Stimulated activated CD4-positive, alpha-beta T cell treated with anti-CD3 and anti-CD28 coated beads, Interleukin-1b, Interleukin-23, amount 100 ng/mL, for 1 hour (primary cell): ENCODE data around the gene KCNT1.
"Not testable (repeated sequence)": the region's sequence is repeated elsewhere in the genome, so short reads cannot be mapped to it uniquely, and the experiment has no call there.

ENCODE experiments used
- DNase-seq, 2 donors: peaks; one replicate each; pipeline ENCODE4 v3.0.0-alpha.2; 2020; ENCODE audit warnings: low read depth in 2 of 2

Gene KCNT1

DNA sequence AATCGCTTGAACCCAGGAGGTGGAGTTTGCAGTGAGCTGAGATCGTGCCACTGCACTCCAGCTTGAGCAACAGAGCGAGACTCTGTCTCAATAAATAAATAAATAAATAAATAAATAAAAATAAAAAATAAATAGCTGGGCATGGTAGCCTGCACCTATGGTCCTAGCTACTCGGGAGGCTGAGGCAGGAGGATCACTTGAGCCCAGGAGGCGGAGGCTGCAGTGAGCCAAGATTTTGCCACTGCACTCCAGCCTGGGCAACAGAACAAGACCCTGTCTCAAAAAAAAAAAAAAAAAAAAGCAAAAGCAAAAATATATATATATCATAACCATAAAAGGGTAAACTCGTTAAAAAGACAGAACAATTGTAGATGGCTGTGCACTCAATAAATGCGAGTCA lies 29.2 kb upstream of the KCNT1 start:
- DNase-seq: not testable (repeated sequence)

DNA sequence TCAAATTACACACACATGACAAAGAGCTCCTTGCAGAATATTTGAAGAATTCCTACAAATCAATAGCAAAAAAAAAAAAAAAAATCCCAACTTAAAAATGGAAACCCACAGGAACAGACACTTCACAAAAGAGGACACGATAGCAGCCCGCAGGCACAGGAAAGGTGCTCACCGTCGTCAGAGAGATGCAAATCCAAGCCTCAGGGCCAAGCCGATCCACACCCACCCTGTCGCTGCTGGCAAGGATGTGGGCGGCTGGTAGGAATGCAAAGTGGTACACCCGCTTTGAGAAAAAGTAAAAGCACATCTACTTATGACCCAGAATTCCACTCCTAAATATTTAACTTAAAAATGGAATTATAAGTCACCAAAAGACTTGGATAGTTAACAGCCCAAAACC lies 28.0 kb upstream of the KCNT1 start:
- DNase-seq: no peak

DNA sequence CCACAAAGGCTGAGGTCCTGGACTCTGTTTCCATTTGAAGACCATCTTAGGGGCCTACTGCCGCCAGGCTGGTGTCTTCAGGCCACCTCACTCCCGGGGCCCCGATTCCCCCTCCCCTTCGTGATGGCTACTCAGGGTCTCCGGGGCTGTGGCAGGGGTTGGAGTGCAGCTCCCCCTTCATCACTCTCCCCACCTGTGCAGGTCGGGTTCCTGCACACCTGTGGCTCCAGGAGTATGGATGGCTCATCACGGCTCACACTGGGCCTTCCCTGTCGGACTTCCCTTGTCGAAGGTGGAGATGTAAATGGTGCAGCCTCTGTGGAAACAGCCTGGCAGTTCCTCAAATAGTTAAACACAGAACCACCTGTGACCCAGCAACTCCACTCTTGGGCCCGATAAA lies 27.0 kb upstream of the KCNT1 start:
- no peak for DNase-seq

DNA sequence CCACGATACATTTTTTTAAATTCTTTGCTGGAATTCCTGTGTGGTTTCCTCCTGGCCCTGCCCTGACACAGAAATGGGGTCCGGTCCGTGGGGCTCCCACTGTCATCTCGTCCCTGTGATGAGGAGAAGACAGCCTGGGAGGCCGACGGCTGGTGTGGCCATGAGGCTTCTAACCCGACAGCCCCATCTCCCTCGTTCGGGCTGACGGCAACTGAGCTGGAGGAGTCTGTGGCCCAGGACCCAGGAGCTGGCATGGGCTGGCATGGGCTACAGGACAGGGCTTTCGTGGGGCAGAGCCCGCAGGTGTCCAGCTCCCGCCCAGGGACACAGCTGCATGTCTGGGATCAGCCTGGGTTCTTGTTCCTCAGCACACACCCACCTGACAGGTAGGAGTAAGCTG lies 25.1 kb upstream of the KCNT1 start:
- no peak for DNase-seq

DNA sequence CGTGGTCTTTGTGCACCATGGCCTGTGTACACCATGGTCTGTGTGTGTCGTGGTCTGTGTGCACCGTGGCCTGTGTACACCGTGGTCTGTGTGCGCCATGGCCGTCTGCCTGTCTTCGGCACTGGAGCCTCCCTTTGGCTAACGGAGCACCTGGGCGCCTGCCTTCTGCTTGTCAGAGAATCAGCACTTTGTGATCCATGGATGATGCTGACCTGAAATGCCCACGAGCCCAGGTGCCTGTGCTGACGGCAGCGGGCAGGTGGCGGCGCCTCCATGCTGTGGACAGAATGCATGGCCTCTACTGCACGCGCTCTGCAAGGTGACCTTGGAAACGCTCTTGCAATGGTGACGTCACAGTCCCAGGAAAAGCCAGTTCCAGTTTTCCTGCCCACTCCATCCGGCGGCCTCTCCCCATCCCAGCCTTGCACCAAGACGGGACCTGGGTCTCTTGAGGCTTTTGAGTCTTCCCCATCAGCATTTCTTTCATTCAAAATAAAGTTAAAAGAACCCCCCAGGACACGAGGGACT lies 24.3 kb upstream of the KCNT1 start:
- no peak for DNase-seq

GRCh38 chr9:135678236-135679017 lies 23.6 kb upstream of the KCNT1 start:
- no peak for DNase-seq

DNA sequence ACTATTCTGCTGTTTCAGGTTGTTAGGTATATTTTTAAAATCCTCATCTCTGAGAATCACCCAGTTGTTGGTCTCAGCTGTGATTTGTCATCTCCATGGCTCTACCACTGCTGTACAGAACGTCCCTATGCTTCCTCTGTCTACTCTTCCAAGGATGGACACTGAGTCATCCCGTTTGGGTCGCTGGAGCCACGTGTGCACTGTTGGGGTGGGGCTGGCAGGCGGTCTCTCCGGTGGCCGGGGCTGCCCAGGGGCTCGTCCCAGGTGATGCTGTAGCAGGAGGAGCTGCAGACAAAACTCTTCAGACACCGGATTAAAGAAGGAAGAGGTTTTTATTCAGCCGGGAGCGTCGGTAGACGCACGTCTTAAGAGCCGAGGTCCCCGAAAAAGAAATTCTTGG lies 21.9 kb upstream of the KCNT1 start:
- no peak for DNase-seq

DNA sequence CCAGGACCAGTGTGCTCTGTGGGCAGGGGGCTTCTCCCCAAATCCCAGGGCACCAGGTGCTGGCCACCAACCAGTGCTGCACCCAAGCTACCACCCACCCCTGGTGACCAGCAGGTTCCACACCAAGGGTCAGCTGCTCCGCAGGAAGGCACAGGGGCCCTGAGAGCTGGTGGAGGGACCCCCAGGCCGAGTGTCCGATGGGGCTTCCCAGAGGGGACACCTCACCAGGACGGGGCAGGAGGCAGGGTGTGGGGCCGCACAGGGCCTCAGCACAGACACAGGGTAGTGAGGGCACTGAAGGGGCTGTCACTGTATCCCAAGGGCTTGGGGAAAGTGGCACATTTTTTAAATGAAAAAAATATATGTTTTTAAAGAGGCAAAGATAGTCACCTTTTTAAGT lies 20.8 kb upstream of the KCNT1 start:
- DNase-seq: no peak

GRCh38 chr9:135683401-135684034 lies 18.5 kb upstream of the KCNT1 start:
- no peak for DNase-seq

- no peak for DNase-seq
These were observed 17.3 kb upstream of the KCNT1 start for GRCh38 chr9:135684691-135685090.

DNA sequence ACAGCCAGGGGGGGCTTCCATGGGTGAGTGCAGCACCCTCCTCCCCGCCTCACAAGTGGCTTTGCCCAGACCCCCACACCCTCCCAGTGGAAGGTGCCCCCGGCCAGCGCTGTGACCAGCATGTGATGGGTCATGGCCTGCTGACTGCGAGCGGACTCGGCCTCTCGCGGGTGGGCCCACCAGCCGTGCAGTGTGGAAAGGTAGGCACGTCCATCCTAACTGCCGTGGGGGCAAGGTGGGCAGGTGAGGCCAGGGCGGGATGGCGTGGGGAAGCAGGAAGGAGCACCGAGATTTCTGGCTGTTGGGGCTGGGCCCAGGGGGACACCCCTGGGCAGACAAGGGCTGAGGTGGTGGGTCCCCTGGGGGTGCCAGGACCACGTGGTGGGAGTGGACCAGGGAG lies 14.8 kb upstream of the KCNT1 start:
- no peak for DNase-seq

- no peak for DNase-seq
These were observed 13.0 kb upstream of the KCNT1 start for GRCh38 chr9:135689011-135689410.

DNA sequence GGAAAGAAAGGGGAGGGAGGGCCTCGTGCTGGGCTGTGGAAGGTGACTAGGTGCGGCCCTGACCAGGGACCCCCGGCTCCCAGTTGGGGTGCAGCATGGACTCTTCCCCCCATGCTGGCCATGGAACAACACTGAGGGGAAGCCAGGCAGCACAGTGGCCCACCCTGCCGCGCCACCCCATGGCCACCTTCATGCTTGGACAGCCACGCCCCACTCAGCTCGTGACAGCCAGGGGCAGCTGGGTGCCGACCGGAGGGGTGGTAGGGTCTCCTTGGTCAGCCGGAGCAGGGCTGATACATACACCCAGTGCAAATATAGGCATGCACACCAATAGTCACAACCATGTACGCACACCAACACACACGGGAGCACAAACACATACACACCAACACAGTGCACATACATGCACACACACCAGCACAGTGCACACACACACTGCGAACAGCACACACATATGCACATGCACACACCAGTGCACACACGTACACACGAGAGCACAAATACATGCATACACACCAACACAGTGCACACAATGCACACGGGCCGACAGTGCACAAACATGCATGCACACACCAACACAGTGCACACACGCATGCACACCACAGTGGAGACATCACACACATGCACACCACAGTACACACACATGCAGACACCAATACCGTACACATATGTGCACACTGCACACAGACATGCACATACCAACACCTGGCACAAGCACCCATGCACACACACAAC lies 11.0 kb upstream of the KCNT1 start:
- no peak for DNase-seq

- DNase-seq: no peak
These were observed 9.6 kb upstream of the KCNT1 start for GRCh38 chr9:135692410-135692809.

DNA sequence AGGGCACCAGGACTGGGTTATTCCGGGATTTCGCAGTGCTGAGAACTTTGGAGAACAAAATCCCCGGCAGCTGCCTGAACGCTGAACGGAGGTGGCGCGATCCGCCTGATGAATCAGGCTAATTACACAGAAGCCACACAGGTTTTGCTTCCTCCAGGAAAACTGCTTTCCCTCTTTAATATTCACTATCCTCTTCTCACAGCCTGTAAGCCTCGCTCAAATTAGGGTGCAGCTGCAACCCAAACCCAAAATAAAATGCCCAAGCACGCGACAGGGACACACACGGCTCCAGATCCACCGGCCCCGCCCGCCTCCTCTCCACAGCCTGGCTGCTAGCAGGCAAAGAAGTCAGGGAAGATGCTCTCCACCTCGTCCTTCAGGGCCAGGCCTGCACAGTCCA lies 8.7 kb upstream of the KCNT1 start:
- DNase-seq: no peak

- DNase-seq: no peak
These were observed 8.2 kb upstream of the KCNT1 start for GRCh38 chr9:135693771-135694170.

- DNase-seq: no peak
These were observed 7.6 kb upstream of the KCNT1 start for GRCh38 chr9:135694414-135694813.

- no peak for DNase-seq
These were observed 6.9 kb upstream of the KCNT1 start for GRCh38 chr9:135695036-135695435.

DNA sequence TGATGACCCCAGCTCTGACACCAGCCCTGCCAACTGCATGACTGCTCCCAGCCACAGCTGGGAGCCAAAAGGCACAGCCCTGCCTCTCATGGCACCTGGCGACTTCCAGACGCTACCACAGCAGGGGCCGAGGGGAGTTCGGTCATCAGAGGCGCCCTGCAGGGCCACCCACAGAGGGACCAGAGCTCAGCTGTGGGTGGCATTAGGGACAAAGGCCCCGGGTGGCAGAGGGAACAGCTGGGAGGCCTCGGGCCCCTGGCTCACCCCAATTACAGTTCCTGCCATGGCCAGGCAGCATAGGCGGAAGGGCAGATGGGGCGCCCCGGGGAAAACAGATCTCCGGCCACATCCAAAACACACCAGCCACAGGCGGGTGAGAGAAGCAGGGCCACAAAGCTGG lies 6.3 kb upstream of the KCNT1 start:
- DNase-seq: no peak

DNA sequence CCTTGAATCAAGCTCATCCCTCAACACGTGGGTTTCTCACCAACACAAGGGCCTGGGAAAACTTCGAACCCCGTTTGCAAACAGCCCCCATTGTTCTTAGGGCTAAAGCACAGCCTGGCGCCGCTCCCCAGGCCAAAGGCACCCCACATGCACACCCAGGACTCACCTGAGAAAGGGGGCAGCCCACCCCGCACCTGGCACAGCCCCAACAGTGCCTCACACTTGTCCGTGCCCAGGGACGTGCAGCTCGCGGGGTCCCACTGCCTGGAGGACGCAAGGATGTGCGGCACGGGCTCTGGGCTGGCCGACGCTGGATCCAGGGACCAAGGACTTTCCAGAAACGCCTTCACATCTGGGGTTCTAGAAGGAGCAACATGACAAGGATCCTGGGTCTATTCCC lies 5.5 kb upstream of the KCNT1 start:
- DNase-seq: no peak

GRCh38 chr9:135697226-135697625 lies 4.8 kb upstream of the KCNT1 start:
- no peak for DNase-seq

DNA sequence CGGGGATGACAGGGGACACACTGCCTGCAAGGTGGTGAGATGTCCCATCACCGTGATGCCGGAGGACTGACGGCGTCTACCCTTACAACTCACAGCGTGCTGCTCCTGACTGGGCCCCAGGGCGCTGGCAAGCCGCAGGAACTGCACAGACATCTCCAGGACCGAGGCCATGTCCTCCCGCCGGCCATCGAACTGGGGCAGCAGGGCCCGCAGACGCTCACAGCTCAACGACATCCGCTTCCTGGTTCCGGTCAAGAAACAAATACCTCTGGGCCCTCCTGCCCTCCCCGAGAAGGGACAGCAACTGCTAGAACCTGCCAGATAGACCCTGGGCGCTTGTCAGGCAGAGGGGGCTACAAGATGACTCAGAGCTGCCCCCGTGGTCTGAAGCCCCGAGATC lies 3.7 kb upstream of the KCNT1 start:
- DNase-seq: no peak

- no peak for DNase-seq
These were observed 3.2 kb upstream of the KCNT1 start for GRCh38 chr9:135698767-135699166.
